Activated B cell treated with CpG ODN at 0.5 μM for 24 hours (primary cell): ENCODE measurements around the gene CBLB. TPM values are rescaled to one million over a fixed set of nuclear protein-coding genes. Genes with fewer than 3 reads are reported as not detected.

Experiments
- ATAC-seq: fragments of 200-7000 bp; cut with Tn5 transposase; one replicate; pipeline ENCODE4 v1.10.0; 2021; ENCODE audit warnings: low read depth, mild to moderate bottlenecking, moderate library complexity
- CTCF ChIA-PET: fragments of 350-600 bp; sonication (Branson Sonifier 250); formaldehyde crosslinking; loops from one replicate; lab custom pipeline; 2021; ENCODE audit warnings: antibody characterized with exemption; lab: Charles Lee
- POLR2A ChIA-PET: fragments of 350-600 bp; sonication (Branson Sonifier 250); formaldehyde crosslinking; loops from one replicate; lab custom pipeline; 2021; ENCODE audit warnings: antibody characterized with exemption; lab: Charles Lee
- DNase-seq: peaks from one replicate; pipeline ENCODE4 v3.0.0; 2022
- H3K27ac Mint-ChIP-seq: one replicate; pipeline ENCODE4 v1.8.0; 2020; ENCODE audit warnings: mixed read lengths
- H3K27me3 Mint-ChIP-seq: one replicate; pipeline ENCODE4 v1.8.0; 2021; ENCODE audit warnings: mixed read lengths
- H3K36me3 Mint-ChIP-seq: one replicate; pipeline ENCODE4 v1.8.0; 2021; ENCODE audit warnings: low read depth, mixed read lengths
- H3K4me1 Mint-ChIP-seq: one replicate; pipeline ENCODE4 v1.8.0; 2021; ENCODE audit warnings: mixed read lengths
- H3K4me3 Mint-ChIP-seq: one replicate; pipeline ENCODE4 v1.8.0; 2020; ENCODE audit warnings: mild to moderate bottlenecking, mixed read lengths
- H3K9me3 Mint-ChIP-seq: one replicate; pipeline ENCODE4 v1.8.0; 2020; ENCODE audit warnings: mixed read lengths
- intact Hi-C: fragments of 100-400 bp; cut with micrococcal nuclease; formaldehyde crosslinking; loops from one replicate; pipeline ENCODE4 v1.15.1; 2024
- total RNA-seq: library from RNA; stranded (reverse); gene quantifications from 2 replicates; pipeline ENCODE4 v1.2.3, GENCODE V29; 2022
- TF ChIP-seq, protein P1 (sequence below): fragments of 200-600 bp; IDR thresholded peaks from one replicate; pipeline ENCODE4 v1.8.0; 2022; ENCODE audit warnings: antibody characterized with exemption, mild to moderate bottlenecking

The CBLB gene
- total RNA-seq, 1 donor from 2014 or later, result 78.1 TPM

DNA sequence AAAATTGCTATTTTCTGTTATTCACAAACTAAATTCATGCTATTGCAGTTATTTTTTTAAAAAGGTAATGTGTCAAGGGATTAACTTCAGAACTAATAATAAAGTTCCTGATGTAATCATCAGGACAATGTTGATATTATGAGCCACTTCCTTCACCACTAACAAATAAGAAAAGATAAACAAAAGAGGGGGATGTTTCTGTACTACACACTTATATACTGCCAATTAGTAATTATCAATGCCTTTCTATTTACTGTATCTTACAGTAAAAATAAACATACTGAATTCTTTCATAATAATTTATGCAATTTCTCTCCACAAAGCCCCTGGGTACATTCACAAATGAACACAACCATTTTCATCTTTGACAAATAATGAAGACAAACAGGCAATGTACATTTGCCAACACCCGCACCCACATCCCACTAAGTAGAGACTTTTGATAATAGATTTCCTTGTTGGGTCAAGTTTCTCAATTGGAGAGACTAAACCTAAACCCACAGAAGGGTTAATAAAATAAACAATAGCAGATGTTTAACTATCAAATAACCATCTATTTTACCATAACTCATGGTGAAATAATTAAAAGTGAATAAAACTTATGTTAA is 3.7 kb downstream of the CBLB start:
- CTCF ChIA-PET, result no interaction called here
- TF ChIP-seq, protein P1, sequence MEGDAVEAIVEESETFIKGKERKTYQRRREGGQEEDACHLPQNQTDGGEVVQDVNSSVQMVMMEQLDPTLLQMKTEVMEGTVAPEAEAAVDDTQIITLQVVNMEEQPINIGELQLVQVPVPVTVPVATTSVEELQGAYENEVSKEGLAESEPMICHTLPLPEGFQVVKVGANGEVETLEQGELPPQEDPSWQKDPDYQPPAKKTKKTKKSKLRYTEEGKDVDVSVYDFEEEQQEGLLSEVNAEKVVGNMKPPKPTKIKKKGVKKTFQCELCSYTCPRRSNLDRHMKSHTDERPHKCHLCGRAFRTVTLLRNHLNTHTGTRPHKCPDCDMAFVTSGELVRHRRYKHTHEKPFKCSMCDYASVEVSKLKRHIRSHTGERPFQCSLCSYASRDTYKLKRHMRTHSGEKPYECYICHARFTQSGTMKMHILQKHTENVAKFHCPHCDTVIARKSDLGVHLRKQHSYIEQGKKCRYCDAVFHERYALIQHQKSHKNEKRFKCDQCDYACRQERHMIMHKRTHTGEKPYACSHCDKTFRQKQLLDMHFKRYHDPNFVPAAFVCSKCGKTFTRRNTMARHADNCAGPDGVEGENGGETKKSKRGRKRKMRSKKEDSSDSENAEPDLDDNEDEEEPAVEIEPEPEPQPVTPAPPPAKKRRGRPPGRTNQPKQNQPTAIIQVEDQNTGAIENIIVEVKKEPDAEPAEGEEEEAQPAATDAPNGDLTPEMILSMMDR, result no peak

DNA sequence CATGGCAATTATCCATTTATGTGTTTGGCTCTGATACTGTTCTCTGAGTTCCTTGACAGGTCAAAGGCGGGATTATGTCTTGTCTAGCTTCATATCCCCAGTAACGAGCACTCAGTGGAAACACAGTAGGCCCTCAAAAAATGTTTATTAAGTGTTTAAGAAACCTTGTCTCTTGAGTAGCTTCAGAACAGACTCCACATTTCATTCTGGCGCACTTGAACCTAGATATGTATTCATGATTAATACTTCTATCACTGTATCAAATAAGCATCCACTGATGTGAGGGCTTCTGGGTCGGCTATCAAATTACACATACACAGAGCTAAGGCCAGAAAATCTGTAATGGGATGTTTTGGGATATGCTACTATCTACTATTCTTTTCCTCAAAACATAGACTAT is 4.6 kb downstream of the CBLB start:
- peaks cover 46% of the 10 kb centered on the region for H3K36me3 Mint-ChIP-seq
- no peak overlapping the region for H3K27ac Mint-ChIP-seq
- CTCF ChIA-PET, result no interaction called here
- no peaks in the 10 kb centered on the region for H3K9me3 Mint-ChIP-seq
- DNase-seq (no peak), ATAC-seq (no peak)
- H3K4me3 Mint-ChIP-seq, result no peak overlapping the region
- TF ChIP-seq, protein P1, result no peak
- H3K27me3 Mint-ChIP-seq, result no peaks in the 10 kb centered on the region
- intact Hi-C loops, result no loop called here
- H3K4me1 Mint-ChIP-seq, result peaks cover 51% of the 10 kb centered on the region
- POLR2A ChIA-PET, result interaction anchor here (2.0 kb wide), 1 partner anchor 10 kb away, joined by 6 read pairs; no protein-coding TSS in a partner anchor

More for the DNA sequence above, 3.7 kb downstream of the CBLB start:
- no peaks in the 10 kb centered on the region for H3K27me3 Mint-ChIP-seq
- intact Hi-C loops, result loop anchor here (5.0 kb wide), 3 partner anchors 392 to 1657 kb away; partner anchors contain the start of gene BBX
- no peaks in the 10 kb centered on the region for H3K9me3 Mint-ChIP-seq
- no peak for ATAC-seq
- POLR2A ChIA-PET, result interaction anchor here (2.0 kb wide), 1 partner anchor 11 kb away, joined by 6 read pairs; no protein-coding TSS in a partner anchor
- no peak overlapping the region for H3K27ac Mint-ChIP-seq
- no peak for DNase-seq
- H3K4me1 Mint-ChIP-seq, result peaks cover 55% of the 10 kb centered on the region
- H3K36me3 Mint-ChIP-seq, result peaks cover 43% of the 10 kb centered on the region
- no peak overlapping the region for H3K4me3 Mint-ChIP-seq

DNA sequence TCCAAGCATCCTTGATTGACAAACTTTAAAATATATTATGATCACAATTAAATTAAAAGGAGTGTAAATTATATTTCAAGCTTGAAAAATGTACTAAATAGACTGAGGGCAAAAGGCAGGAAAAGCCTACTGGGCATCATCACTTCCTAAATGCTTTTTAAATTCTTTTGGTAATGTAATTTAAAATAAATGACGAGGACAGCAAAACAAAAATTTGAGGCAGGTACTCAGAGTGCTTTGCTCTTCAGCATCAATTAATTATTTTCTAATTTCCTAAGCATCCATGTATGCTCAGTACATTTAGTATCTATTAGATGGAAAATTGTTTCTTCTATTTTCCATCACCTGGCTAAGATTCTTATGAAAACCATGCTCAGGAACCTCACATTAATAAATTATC is 5.2 kb downstream of the CBLB start:
- ATAC-seq, result no peak
- POLR2A ChIA-PET, result interaction anchor here (2.0 kb wide), 1 partner anchor 10 kb away, joined by 6 read pairs; no protein-coding TSS in a partner anchor
- intact Hi-C loops, result loop anchor here (2.0 kb wide), 2 partner anchors 27 to 309 kb away; no protein-coding TSS in a partner anchor
- TF ChIP-seq, protein P1, result no peak
- no peaks in the 10 kb centered on the region for H3K9me3 Mint-ChIP-seq
- H3K4me1 Mint-ChIP-seq, result peaks cover 51% of the 10 kb centered on the region
- CTCF ChIA-PET, result no interaction called here
- no peaks in the 10 kb centered on the region for H3K27me3 Mint-ChIP-seq
- H3K4me3 Mint-ChIP-seq, result no peak overlapping the region
- H3K27ac Mint-ChIP-seq, result no peak overlapping the region
- no peak for DNase-seq
- peaks cover 47% of the 10 kb centered on the region for H3K36me3 Mint-ChIP-seq

DNA sequence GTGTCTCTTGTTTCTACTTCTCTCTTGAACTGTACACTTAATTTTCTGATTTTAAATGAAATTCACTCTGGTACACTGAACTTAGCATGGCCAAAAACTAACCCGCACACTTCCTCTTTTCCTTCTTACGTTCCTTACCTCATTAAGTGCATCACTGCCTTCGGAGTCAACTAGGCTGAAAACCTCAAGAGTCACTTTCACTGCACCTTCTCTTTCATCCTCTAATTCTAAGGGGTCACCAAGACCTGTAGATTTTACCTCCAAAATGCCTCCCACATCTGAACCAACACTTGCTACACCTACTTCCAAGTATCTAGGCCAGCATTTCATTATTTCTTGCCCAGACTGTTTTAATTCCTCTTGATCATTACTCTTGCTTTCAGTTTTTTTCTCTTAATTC is 6.6 kb downstream of the CBLB start:
- DNase-seq, result no peak
- Mint-ChIP-seq H3K4me3 (no peak overlapping the region), H3K27me3 (no peaks in the 10 kb centered on the region), H3K27ac (no peak overlapping the region), H3K9me3 (no peaks in the 10 kb centered on the region), H3K36me3 (peaks cover 49% of the 10 kb centered on the region), H3K4me1 (peaks cover 50% of the 10 kb centered on the region)
- intact Hi-C loops, result loop anchor here (1.0 to 2.0 kb wide), 5 partner anchors 8 to 311 kb away; no protein-coding TSS in a partner anchor
- TF ChIP-seq, protein P1, result no peak
- CTCF ChIA-PET, result no interaction called here
- ATAC-seq, result peak; percentile 94
- POLR2A ChIA-PET, result interaction anchor here (0.9 kb wide), 1 partner anchor 25 kb away, joined by 3 read pairs; no protein-coding TSS in a partner anchor

DNA sequence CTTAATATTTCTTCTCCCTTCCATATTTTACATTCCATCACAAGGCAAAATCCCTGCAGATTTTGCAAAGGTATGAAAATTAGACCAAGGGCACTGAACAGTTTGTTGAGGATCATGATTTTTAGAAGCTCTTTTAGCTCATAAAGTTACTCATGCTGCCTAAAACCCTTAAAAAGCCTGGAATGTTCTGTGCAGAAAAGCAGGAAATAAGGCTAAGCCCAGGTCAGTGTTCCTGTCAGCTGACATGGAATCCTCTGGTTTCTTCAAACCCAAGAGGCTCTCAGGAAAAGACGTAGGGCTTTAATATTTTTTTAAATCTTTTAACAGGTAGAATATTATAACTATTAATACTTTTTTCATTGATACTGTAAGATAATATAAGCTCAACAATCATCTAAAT is 8.2 kb downstream of the CBLB start:
- Mint-ChIP-seq H3K27ac (no peak overlapping the region), H3K27me3 (no peaks in the 10 kb centered on the region), H3K9me3 (no peaks in the 10 kb centered on the region), H3K36me3 (peaks cover 39% of the 10 kb centered on the region), H3K4me3 (no peak overlapping the region), H3K4me1 (peaks cover 43% of the 10 kb centered on the region)
- ChIA-PET POLR2A (interaction anchor here (0.9 to 1.1 kb wide), 2 partner anchors 12 to 42 kb away, joined by 3 read pairs; no protein-coding TSS in a partner anchor), CTCF (no interaction called here)
- TF ChIP-seq, protein P1, result no peak
- DNase-seq (no peak), ATAC-seq (no peak)
- intact Hi-C loops, result no loop called here
